HG02938 (cell line): ENCODE results near the gene PCDH18.

Source experiments
- ATAC-seq: cut with Tn5 transposase; IDR thresholded peaks from one replicate; pipeline ENCODE4 v1.9.1; 2021; ENCODE audit warnings: mild to moderate bottlenecking, moderate library complexity; ENCODE audit not compliant: unreplicated experiment

Gene PCDH18

DNA sequence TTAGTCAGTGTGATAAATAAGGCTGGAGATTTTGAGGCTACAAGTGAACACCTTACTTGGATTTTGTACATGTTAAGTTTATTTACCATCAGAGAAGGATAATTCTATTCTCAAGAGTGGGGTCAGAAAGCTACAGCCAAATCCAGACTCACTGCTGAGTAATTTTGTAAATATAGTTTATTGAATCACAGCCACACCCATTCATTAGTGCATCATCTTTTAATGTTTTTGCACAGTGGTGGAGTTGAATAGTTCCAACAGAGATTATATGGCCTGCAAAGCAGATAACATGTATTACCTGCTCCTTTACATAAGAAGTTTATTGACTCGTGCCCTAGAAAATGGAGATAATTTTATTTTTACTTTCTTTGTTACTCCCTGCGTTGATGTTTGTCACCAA is 60.4 kb downstream of the PCDH18 start:
- no peak for ATAC-seq

DNA sequence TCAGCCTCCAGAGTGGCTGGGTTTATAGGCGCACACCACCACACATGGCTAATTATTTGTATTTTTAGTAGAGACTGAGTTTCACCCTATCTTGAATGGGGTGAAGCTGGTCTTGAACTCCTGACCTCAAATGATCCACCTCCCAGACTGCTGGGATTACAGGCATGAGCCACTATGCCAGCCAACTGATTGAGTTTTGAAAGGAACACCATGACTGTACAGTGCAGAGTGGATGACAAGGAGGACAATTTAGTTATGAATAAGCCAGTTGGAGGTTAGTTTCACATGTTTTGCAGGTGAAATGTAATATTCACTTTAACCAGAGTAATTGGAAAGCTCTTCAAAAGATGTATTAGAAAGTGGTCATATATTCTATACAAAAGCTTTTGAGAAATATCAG is 60.8 kb downstream of the PCDH18 start:
- ATAC-seq: no peak

DNA sequence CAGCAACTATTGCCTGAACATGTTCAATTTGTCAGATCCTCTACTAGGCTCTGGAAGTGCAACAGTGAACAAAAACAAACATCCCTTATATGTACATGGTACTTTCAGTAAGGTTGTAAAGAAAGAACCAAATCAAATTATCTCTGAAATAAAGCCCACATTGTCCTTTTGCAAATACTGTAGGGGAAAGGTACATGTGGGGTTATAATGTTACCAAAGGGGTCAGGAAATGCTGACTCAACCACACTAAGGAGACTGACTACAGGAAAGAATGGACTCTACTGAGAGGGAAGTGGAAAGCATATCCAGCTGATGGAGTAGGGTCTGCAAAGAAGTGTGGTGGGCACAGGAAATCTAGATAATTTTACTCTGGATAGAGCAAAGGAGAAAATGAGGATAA is 61.5 kb downstream of the PCDH18 start:
- no peak for ATAC-seq
